Stimulated activated CD8-positive, alpha-beta memory T cell treated with anti-CD3 and anti-CD28 coated beads, Interleukin-4, amount 100 ng/mL, for 1 hour (primary cell): Measurements from ENCODE around the gene ARHGEF28.

Experiments used
- DNase-seq, 2 donors: peaks; one replicate each; pipeline ENCODE4 v3.0.0-alpha.2; 2020; ENCODE audit warnings: low read depth in 2 of 2, low spot score in 1 of 2

Gene ARHGEF28

DNA sequence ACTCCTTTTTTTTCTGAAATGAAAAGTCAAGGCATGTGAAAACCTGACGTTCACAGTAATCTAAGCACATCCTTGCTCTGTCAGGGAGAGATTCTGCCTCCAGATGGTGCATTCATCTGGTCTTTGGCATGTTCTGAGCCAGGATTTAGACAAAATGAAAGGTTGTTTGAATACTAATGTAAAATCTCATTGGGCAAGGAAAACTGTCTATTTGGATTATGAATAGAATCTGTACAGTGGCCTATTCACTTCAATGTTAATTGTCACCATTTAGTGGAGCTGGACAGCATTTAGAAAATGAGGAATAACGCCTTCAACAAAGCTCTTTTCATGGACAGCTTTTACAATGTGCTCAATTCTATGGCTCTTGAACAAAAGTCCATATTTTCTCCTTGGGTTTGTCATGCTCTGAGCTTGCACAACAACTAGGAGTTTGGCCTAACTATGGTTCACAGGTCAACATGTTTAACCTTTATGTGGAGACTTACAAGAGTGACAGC, 28.9 kb downstream of the ARHGEF28 start:
- no peak for DNase-seq

DNA sequence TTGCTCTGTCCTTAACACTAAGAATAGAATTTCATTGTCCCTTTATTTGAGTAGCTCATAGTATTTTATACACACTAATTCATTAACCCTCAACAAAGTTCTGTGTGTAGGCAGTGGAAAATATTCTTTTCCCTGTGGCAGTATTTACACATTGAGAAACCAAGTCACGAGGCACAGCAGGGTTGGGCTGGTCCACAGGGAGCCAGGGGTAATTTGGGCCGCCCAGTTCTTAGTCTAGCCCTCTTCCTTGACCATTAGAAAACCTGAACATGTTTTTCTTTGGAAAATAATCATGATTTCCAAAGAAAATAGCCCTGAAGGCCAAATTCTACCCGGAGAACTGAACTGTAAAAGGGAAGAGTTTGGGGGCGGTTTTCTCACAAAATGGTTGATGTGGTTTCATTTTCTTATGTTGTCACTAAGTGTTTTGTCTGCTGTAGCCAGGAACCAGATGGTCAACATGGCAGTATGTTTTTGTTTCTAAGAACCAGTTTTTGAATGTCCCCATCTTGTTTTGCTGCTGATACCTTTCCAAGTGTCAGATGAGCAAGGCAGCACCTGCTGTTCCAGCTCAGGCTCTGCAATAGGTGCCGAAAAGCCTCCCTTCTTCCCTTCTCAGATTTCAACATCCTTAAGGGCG, 29.6 kb downstream of the ARHGEF28 start:
- no peak for DNase-seq

DNA sequence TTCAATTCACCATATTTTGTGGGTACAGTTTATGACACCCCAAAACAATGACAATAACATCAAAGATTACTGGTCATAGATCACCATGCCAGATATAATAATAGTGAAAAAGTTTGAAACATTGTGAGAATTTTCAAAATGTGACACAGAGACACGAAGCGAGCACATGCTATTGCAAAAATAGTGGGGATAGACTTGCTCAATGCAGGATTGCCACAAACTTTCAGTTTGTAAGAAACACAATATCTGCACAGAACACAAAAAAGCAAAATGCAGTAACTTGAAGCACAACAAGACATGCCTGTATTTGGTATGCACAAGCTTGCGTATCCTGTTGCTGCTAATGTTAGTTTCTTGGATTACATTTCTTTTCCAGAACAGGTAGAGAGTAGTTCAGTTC, 35.8 kb downstream of the ARHGEF28 start:
- no peak for DNase-seq

DNA sequence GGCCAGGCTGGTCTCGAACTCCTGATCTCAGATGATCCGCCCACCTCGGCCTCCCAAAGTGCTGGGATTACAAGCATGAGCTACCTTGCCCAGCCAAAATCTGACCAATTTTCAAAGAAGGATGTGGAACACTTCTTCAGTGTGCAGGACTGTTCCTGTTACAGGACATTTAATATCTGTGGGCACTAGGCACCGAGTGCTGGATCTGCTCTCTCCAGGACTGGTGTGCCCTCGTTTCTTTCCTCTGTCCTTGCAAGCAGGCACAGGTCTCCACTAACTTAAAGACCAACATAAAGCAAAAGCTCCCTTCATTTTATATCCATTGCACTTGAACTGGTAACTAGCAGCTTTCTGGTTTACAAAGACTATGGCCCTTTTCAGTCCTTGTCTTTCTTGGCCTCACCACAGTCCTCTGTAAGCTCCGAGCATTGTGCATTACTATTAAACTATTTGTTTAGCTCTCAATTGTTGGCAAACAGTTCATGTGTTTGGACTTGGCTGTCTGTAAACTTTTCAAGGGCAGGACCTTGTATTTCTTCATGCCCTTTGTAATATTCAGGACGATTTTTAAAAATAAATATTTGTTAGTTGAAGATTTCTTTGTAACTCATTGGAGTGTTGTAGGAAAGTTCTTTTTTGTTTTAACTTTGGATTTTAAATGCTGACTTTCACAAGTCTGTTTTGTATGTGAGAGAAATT, 37.3 kb downstream of the ARHGEF28 start:
- no peak for DNase-seq

DNA sequence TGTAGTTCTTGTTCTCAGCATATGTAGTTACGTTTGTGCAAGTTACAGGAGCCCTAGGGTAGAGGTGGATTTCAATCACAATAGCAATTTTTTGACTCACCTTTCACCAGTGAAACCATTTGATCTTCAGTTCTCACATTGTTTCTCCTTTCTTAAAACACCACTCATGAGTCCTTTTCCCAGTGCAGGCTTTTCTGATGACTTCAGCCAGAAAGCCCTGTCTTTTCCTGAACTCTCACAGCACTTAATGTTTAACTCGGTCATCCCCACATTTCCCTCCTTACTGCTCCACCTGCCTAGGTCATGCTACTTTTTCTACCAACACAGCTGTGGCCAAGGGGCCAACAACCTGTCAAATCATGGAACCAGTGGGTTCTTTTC, 37.9 kb downstream of the ARHGEF28 start:
- no peak for DNase-seq

DNA sequence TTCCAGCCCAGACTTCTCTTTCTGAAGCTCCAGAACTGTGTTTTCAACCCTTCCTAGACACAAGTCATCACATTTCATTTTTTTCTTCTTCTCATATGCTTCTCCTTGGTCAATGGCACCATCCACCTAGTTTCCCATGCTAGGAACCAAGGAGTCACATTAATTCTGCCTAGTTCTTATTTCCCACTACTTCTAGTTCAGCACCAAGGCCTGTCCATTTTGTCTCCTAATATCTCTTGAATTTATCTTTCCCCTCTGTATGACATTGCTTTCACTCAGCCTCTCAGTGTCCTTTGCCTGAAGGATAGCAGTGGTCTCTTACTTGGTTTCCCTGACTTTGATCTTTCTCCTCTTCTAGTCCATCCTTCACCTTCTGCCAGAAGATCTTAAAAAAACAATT, 38.8 kb downstream of the ARHGEF28 start:
- no peak for DNase-seq

DNA sequence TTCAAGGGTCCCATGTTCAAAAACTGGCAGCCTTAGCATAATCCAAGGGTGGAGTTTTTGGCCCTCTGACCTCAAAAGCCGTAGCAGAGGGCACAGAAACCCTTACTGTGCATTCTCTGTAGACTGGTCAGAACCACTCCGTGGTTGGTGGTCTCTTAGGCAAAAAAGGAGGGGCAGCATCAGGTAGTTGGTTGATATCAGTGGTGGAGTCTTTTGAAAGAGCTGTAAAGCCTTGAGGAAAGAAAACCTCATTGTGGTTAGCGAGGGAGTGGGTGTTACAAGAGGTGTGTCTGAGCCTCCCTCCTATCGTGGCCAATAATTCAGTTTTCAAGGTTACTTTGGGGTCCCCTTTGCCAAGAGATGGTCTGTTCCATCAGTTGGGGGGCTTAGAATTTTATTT, 40.9 kb downstream of the ARHGEF28 start:
- no peak for DNase-seq

DNA sequence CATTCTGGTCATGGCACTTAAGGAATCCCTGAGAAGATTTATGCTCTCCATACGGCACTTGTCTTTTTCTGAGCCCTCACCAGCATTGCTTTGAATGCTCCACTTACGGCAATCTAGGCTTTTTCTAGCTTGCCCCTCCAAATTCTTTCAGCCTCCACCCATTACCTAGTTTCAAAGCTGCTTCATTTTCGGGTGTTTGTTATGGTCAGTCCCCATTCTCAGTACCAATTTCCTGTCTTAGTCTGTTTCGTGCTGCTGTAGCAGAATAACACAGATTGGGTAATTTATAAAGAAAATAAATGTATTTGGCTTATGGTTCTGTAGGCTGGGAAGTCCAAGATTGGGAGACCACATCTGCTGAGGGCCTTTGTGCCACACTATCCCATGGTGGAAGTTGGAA, 42.0 kb downstream of the ARHGEF28 start:
- DNase-seq: no peak

DNA sequence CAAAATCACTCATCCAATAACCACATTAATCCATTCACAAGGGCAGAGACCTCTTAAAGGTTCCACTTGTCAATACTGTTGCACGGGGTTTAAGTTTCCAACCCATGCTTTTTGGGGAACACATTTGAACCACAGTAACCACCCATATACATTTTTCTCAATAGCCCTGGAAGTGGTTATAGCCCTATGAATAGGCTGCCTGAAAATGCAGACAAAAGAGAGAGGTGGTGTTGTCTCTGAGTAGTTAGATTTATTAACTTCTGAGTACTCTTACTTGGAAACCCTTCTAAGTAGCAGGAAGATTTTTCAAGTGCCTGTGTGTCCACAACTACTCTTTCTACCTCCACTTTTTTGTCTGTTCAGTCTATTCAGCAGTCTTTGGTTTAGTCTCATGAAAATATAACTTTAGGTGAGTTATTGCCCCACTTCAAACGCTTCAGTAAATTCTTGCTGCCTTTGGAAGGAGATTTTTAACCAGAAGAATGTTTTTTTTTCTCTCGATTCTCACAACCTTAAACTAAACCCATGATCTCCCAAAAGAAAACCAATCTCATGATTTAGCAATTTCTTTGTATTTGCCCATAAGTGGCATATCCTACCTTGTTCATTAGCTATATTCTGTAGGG, 42.6 kb downstream of the ARHGEF28 start:
- DNase-seq: no peak

DNA sequence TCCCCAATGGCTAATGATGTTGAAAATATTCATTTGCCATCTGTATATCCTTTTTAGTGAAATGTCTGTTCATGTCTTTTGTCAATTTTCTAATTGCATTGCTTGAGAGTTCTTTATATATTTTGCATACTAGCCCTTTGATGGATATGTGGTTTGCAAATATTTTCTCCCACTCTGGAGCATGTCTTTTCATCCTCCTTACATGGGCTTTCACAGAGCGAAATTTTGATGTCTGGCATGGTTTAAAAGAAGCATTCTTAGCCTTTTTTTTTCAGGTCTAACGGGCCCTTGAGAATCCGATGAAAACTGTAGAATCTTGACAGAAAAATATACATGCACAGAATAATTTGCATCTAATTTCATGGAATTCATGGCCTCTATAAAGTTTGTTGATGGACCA, 44.7 kb downstream of the ARHGEF28 start:
- no peak for DNase-seq

DNA sequence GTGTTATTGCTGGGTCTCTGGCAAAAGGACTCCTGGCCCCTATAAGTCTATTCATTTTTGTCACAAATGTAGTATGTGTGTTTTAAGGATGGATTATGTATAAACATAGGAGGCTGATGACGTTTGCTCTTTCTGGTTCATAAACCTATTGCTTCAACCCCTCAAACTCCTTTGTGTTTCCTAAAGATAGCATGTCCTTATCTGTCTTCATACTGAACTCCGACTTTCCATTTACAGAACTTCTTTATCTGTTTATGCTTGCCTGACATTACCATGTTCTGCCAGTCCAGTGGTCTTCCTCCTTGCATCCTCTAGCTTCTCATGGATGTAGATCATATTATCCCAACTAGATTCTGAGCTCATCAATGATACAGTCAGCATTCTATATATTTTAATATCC, 46.1 kb downstream of the ARHGEF28 start:
- DNase-seq: no peak

DNA sequence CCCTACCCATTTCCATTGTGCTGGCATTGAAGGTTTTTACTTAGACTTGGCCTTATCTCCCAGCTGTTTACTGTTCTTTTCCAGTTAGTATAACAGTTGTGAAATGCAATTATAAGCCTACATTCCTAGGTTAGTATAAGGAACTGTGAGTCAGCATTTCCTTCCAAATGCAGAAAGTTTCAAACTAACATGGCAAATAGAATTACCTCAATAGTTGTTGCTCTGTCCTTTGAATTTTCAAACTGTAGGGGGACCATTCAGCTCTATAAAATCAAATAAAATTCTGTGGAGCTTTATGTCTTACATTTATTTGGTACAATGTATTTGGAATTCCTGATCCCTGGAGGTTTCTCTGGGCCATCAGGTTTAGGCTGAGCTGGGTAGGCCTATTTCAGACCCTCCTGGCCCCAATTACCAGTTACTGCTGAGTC, 47.2 kb downstream of the ARHGEF28 start:
- DNase-seq: no peak

DNA sequence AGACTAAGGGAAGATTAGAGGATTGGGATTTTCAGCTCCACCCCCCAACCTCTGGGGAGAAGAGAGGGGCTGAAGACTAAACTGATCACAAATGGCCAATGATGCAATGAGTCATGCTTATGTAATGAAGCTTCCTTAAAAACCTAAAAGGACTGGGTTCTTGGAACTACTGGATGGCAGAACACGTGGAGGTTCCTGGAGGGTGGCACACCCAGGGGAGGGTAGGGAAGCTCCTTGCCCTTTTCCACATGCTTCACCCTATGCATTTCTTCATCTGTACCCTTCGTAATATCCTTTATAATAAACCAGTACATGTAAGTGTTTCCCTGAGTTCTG, 48.6 kb downstream of the ARHGEF28 start:
- DNase-seq: no peak

DNA sequence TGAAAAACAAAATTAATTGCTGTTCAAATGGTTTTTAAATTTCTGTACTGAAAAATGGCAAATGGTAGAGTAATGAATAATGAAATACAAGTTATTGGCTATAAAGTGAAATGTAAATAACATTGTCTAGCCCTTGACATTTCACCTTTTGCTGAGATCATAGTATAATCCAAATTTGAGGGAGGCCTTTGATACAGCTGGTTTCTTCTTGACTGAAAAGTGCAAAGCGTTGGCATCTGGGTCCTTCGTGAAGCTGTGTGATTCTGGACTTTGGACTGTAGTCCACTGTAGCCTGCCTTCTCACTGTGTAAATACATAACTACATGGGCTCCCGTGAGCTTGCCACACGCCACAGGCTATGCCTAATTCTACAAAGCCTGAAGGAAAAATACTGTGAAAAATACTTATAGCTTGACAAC, 52.3 kb downstream of the ARHGEF28 start:
- no peak for DNase-seq

DNA sequence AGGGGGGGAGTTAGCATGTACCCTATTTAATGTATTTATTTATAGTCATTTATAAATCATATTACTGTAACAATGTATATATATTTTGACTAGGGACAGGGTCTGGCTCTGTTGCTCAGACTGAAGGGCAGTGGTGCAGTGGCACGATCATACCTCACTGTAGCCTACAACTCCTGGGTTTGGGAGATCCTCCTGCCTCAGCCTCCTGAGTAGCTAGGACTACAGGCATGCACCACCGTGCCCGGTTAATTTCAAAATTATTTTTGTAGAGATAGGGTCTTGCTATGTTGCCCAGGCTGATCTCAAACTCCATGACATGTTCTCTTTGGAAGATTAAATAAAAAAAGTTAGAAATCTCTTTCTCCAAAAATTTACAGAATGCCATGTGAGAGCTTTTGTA, 52.8 kb downstream of the ARHGEF28 start:
- no peak for DNase-seq

DNA sequence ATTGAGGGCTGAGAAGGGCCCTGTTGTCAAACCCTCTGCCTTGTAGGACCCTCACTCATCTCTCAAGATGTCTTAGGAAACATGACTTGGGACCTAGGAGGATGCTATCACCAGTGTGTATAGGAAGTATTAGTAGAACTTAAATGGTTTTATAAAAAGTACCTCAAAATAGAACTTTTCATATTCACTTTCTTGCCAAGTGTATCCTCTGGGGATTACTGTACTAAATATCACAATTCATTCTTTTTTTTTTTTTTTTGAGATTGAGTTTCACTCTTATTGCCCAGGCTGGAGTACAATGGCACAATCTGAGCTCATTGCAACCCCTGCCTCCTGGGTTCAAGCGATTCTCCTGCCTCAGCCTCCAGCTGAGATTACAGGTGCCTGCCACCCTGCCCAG, 56.2 kb downstream of the ARHGEF28 start:
- no peak for DNase-seq

DNA sequence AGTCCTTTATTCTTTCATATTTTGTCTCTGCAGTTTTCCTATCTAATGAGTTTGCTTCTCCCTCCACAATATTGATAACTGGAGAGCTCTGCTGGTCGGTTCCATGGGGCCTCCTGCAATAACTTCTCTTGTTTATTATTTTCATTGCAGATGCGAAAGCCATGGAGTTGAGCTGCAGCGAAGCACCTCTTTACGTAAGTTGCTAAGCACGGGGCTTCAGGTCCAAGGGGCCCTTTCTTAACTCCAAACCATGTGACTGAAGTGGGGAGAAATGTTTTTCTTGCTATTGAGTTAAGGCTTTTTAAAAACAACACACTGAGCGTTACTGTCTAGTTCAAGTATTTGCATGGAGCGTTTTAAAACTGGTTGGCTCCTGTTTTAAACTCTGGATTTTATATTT, 58.7 kb downstream of the ARHGEF28 start:
- DNase-seq: no peak

DNA sequence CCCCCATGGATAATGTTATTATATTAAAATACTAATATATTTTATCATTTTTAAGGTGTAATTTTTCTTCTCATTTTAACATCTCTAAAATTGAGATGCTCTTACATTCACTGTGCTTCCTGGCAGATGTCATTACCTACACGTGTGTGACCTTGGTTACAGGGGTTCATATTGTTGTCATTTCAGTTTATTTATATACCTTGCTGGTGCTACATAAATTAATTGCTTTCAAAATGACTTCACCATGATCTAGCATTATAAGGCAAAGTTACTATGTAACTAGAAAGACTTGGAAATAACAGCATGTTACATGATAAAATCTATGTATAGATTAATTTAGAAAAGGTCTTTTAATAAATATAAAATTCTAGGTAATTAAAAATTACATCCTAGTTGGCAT, 60.9 kb downstream of the ARHGEF28 start:
- no peak for DNase-seq

DNA sequence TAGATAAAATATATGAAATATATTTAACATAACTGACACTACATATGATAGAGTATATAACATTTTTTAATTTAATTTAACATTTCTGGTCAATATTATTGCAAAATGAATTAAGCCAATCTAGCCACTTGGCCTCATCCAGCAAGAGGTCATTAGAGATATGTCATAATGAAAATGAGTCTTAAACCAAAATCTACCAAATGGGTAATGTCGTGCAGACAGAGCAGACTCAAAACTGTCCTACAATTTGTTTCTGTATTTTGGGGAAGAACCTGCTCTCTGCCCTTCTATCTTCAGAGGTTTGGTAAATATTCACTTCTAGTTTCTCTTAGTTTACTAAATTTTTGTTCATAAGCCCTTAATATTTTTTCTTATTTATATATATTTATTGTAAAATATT, 61.4 kb downstream of the ARHGEF28 start:
- DNase-seq: no peak

DNA sequence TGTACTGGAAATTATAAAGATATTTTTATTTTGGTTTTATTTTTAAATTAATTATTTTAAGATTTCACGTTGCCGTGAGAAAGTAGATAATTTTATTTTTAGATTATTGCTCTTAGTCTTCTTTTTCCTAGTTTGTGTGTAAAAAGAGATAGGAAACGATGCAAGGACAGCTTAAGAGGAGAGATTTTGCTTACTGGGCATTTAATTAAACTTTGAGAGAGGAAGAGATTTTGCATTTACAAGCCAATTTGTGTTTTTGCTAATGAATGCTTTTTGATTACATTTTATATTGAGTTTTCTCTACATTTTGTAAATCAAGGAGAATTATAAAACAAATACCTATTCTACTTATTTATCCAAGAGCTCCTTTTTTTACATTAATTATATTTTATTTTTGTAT, 64.0 kb downstream of the ARHGEF28 start:
- DNase-seq: no peak

DNA sequence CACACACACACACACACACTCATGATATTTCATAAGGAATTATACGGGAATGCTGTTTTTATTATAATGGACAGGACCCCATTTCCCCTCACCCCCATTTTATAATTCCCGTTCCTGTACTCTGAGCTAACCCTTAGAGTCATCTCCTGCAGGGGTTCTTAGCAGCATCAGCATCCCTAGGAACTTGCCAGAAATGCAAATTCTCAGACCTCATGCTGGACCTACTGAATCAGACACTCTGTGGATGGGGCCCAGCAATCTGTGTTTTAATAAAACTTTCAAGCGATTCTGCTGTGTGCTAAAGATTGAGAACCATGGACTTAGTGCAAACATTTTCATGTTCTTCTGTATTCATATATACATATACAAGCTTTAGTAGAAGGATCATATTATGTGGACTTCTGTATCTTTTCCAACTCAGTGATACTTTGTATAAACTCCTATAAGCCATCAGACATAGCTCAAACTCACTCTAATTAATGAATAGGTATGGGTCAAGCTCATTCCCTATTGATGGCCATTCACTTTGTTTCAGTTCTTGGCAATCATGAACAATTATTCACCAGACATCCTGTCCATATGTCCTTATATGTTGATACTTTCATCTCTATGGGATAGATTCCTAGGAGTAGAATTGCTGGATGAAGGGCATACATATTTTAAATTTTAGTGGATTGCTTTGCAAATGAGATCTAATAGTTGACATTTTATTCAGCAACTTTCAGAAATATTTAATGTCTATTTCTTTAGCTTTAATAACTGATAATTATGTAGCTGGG, 65.5 kb downstream of the ARHGEF28 start:
- no peak for DNase-seq

DNA sequence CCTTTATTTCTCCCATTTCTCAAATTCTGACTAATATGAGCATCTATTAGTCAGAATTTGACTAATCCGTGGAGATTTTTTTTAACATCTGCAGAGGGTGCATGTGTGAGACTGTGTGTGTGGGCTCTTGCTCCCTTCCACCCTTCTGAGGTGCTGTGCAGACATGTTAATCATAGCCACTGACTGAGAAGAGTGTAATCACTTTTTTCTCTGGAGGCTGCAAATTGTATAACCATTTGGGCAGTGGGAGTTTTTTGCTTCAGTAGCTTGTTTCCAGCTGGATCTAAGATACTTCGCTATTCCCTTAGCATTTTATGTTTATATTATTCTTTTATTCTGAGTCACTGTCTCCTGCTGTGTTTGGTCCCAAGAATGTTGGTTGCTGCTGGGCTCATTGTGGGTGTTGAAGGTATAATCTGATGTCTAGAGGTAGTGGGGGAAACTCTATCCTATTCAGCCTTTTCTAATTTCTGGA, 66.2 kb downstream of the ARHGEF28 start:
- DNase-seq: no peak
